GM12878 (cell line): Measurements from ENCODE around the gene LMBRD1. TPM values are rescaled to one million over a fixed set of nuclear protein-coding genes. Genes with fewer than 3 reads are reported as not detected.

Experiments used
- ASH2L ChIP-seq: fragments of 300-600, 200-600 bp; sonication (generic); IDR thresholded peaks from 2 replicates; pipeline ENCODE4 v1.6.1; 2017; ENCODE audit warnings: low read depth, mild to moderate bottlenecking, borderline replicate concordance
- BHLHE40 ChIP-seq, 2 experiments: fragments of 450-650 bp in 1 of 2; IDR thresholded peaks; 2 replicates each; pipeline ENCODE4 v1.6.1; 2011 to 2017; ENCODE audit warnings: low read depth in 2 of 2, borderline replicate concordance in 1 of 2, improper control_type of control experiment in 1 of 2, low read length in 1 of 2, mild to moderate bottlenecking in 1 of 2
- CHD1 ChIP-seq: IDR thresholded peaks from 2 replicates; pipeline ENCODE4 v1.6.1; 2012; ENCODE audit warnings: low read depth, low read length, improper control_type of control experiment
- CHD2 ChIP-seq: IDR thresholded peaks from 2 replicates; pipeline ENCODE4 v1.6.1; 2011; ENCODE audit warnings: low read depth, low read length, improper control_type of control experiment, borderline replicate concordance
- E2F4 ChIP-seq: IDR thresholded peaks from 2 replicates; pipeline ENCODE4 v1.6.1; 2012; ENCODE audit warnings: low read depth, low read length, improper control_type of control experiment
- MEF2A ChIP-seq: IDR thresholded peaks from 2 replicates; pipeline ENCODE4 v1.6.1; 2011; ENCODE audit warnings: low read depth, mild to moderate bottlenecking, low read length, moderate library complexity; ENCODE audit not compliant: insufficient read depth
- NRF1 ChIP-seq: conservative IDR thresholded peaks from 2 replicates; pipeline ENCODE4 v1.6.1; 2011; ENCODE audit warnings: mild to moderate bottlenecking, low read depth, low read length, improper control_type of control experiment
- PAX5 ChIP-seq: IDR thresholded peaks from 2 replicates; pipeline ENCODE4 v1.6.1; 2011; ENCODE audit warnings: low read depth, low read length, borderline replicate concordance
- RAD21 ChIP-seq: IDR thresholded peaks from 2 replicates; pipeline ENCODE4 v1.6.1; 2011; ENCODE audit warnings: mild to moderate bottlenecking, low read depth, low read length, moderate library complexity; ENCODE audit not compliant: insufficient read depth
- RCOR1 ChIP-seq: conservative IDR thresholded peaks from 2 replicates; pipeline ENCODE4 v1.6.1; 2012; ENCODE audit warnings: low read depth, low read length, improper control_type of control experiment
- SMAD1 ChIP-seq: fragments of 450-650 bp; IDR thresholded peaks from 2 replicates; pipeline ENCODE4 v1.6.1; 2018; ENCODE audit warnings: mild to moderate bottlenecking, low read depth; ENCODE audit not compliant: partially characterized antibody
- SP1 ChIP-seq: IDR thresholded peaks from one replicate; pipeline ENCODE4 v1.6.1; 2011; ENCODE audit warnings: low read depth, low read length
- SPI1 ChIP-seq: IDR thresholded peaks from 2 replicates; pipeline ENCODE4 v1.6.1; 2011; ENCODE audit warnings: low read depth, mild to moderate bottlenecking, low read length, moderate library complexity, borderline replicate concordance; ENCODE audit not compliant: insufficient read depth
- SREBF1 ChIP-seq: IDR thresholded peaks from 2 replicates; pipeline ENCODE4 v1.6.1; 2012; ENCODE audit warnings: mild to moderate bottlenecking, low read length
- SREBF2 ChIP-seq: IDR thresholded peaks from 2 replicates; pipeline ENCODE4 v1.6.1; 2012; ENCODE audit warnings: mild to moderate bottlenecking, low read length
- TCF7 ChIP-seq: IDR thresholded peaks from 2 replicates; pipeline ENCODE4 v1.6.1; 2014; ENCODE audit warnings: antibody characterized with exemption, borderline replicate concordance
- ZBED1 ChIP-seq: IDR thresholded peaks from 2 replicates; pipeline ENCODE4 v1.6.1; 2016; ENCODE audit warnings: borderline replicate concordance
- ZBTB33 ChIP-seq: fragments of 450-650 bp; IDR thresholded peaks from 2 replicates; pipeline ENCODE4 v1.6.1; 2017; ENCODE audit warnings: mild to moderate bottlenecking
- ZNF217 ChIP-seq: fragments of 450-650 bp; IDR thresholded peaks from 2 replicates; pipeline ENCODE4 v1.6.1; 2017; ENCODE audit warnings: antibody characterized with exemption, mild to moderate bottlenecking
- ZNF687 ChIP-seq: fragments of 450-650 bp; IDR thresholded peaks from 2 replicates; pipeline ENCODE4 v1.6.1; 2017; ENCODE audit warnings: mild to moderate bottlenecking, moderate library complexity
- polyA plus RNA-seq, 11 experiments: library from polyadenylated mRNA; depleted of rRNA in 4 of 11; unstranded in 6 of 11; stranded (reverse) in 5 of 11; fragments of >200 nt; fragmentation: Nextera tagmentation in 4 of 11; fragmentation: Illumina TruSeq in 1 of 11; extraction: Ambion mirVana in 4 of 11; extraction: Trizol in 1 of 11; gene quantifications; 1 replicate in 1 of 11; 2 replicates in 10 of 11; pipeline versions ENCODE4 v1.2.1 to v1.2.3, GENCODE V29; 2011 to 2016; ENCODE audit warnings: inconsistent platforms in 2 of 11, missing spikeins in 2 of 11, low read depth in 1 of 11
- total RNA-seq, 4 experiments: library from RNA; depleted of rRNA in 3 of 4; stranded (reverse); fragments of >200 nt in 3 of 4; fragmentation: Illumina TruSeq in 1 of 4; extraction: Trizol in 1 of 4; gene quantifications; 2 replicates each; pipeline versions ENCODE4 v1.2.1 to v1.2.3, GENCODE V29; 2013 to 2021
- TF ChIP-seq, protein P1 (sequence below), 3 experiments: IDR thresholded peaks in 2 of 3; conservative IDR thresholded peaks in 1 of 3; 2 replicates each; pipeline ENCODE4 v1.5.1; 2011; ENCODE audit warnings: low read depth in 3 of 3, low read length in 3 of 3, mild to moderate bottlenecking in 3 of 3, control low read depth in 2 of 3, moderate library complexity in 2 of 3, inconsistent platforms in 1 of 3, mixed read lengths in 1 of 3; ENCODE audit not compliant: control insufficient read depth in 2 of 3, insufficient read depth in 1 of 3; ENCODE audit errors: extremely low read depth in 1 of 3

The LMBRD1 gene
- total and polyA plus RNA-seq, 10 of the 15 experiments (the other 5 are each of a cell fraction or from before 2014, with no cell fraction given): 20.0 to 82.1 (median 27.2) TPM

DNA sequence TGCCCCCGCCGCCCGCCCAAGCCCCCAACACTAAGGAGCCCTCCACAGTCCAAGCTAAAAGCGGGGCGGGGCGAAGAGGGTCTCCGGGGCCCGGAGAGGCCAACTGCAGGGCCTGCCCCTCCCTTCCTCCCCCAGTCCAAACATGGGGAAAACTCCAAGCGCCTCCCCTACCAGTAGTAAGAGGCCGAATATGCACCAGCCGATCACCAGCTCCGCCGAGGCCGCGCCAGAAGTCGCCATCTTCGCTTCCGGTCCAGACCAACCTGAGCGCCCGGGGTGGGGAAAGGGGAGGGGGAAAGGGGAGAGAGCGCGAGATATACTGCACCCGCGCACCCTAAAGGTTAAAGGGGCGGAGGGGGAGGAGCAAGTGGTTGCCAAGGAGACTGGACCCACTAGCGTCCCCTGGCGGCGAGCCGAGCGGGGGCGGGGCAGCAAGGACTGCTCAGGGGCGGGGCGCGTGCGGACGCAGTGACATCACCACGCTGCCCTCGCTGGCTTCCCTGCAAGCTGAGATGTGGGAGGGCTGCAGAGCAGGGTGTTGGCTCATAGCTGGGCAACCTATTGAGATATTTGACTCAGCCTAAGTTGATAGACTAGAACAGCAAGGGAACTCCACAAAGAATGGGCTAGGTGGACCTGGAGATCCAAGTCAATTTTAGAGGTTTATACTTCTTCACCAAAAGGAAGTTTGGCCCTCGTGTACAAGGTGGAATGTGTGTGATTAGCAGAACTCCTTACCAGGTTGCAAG, at the start of gene LMBRD1 (continued):
- peak; percentile 50; the same call in 1 of the 2 replicates for TF ChIP-seq E2F4
- TF ChIP-seq SP1: peak; percentile 88
- TF ChIP-seq ZBTB33: no peak
- TF ChIP-seq ZNF217: no peak
- no peak for TF ChIP-seq MEF2A
- TF ChIP-seq, protein P1, sequence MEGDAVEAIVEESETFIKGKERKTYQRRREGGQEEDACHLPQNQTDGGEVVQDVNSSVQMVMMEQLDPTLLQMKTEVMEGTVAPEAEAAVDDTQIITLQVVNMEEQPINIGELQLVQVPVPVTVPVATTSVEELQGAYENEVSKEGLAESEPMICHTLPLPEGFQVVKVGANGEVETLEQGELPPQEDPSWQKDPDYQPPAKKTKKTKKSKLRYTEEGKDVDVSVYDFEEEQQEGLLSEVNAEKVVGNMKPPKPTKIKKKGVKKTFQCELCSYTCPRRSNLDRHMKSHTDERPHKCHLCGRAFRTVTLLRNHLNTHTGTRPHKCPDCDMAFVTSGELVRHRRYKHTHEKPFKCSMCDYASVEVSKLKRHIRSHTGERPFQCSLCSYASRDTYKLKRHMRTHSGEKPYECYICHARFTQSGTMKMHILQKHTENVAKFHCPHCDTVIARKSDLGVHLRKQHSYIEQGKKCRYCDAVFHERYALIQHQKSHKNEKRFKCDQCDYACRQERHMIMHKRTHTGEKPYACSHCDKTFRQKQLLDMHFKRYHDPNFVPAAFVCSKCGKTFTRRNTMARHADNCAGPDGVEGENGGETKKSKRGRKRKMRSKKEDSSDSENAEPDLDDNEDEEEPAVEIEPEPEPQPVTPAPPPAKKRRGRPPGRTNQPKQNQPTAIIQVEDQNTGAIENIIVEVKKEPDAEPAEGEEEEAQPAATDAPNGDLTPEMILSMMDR (IDR thresholded peaks at IDR 0.05 in 2 of 3, conservative IDR thresholded peaks at IDR 0.05 in 1 of 3; ENCODE audit: control insufficient read depth in 2 of 3, extremely low read depth in 1 of 3, insufficient read depth in 1 of 3, low read depth in 3 of 3, low read length in 3 of 3): peak; percentile 97 to 100 (median 99); a peak in 5 of 6 replicates
- TF ChIP-seq PAX5: no peak
- peak; percentile 54 to 65; a peak in 1 of 4 replicates for TF ChIP-seq BHLHE40 (IDR thresholded peaks at IDR 0.05; ENCODE audit: borderline replicate concordance in 1 of 2, low read depth in 2 of 2, low read length in 1 of 2)
- TF ChIP-seq RCOR1: no peak; the same call in 1 of the 2 replicates
- no peak for TF ChIP-seq SREBF1
- no peak for TF ChIP-seq SREBF2
- TF ChIP-seq TCF7: no peak
- TF ChIP-seq ZBED1: no peak
- peak; percentile 18; the same call in 1 of the 2 replicates for TF ChIP-seq CHD1
- TF ChIP-seq NRF1: 0 out of 2 replicates have a peak, but pooled peaks have one; percentile 8
- peak; percentile 77 for TF ChIP-seq ZNF687
- TF ChIP-seq RAD21: no peak
- TF ChIP-seq ASH2L: no peak
- no peak for TF ChIP-seq SPI1
- no peak for TF ChIP-seq SMAD1
- TF ChIP-seq CHD2: peak; percentile 89
